SU-DHL-6 (cell line): ENCODE measurements around the gene CYP39A1.

Experiments used
- H2AFZ ChIP-seq: fragments of 200-600 bp; sonication (generic); 2 replicates; pipeline ENCODE4 v1.6.1; 2014; ENCODE audit warnings: low read depth, mild to moderate bottlenecking, moderate library complexity, mixed read lengths, antibody characterized with exemption, low read length; ENCODE audit not compliant: severe bottlenecking
- H3F3A ChIP-seq: fragments of 200-600 bp; shearing (Covaris generic); 2 replicates; pipeline ENCODE4 v1.6.0; 2016; ENCODE audit warnings: antibody characterized with exemption, mild to moderate bottlenecking; ENCODE audit not compliant: insufficient read depth
- H3K27ac ChIP-seq: fragments of 200-600 bp; sonication (generic); 2 replicates; pipeline ENCODE4 v1.5.1; 2016; ENCODE audit warnings: low read depth, mild to moderate bottlenecking, low read length, moderate library complexity, mixed read lengths
- H3K27me3 ChIP-seq: fragments of 200-600 bp; sonication (generic), shearing (Covaris generic); 2 replicates; pipeline ENCODE4 v1.6.0; 2014; ENCODE audit warnings: mild to moderate bottlenecking, low read length
- H3K36me3 ChIP-seq: fragments of 200-600 bp; sonication (generic); 2 replicates; pipeline ENCODE4 v1.6.1; 2014; ENCODE audit warnings: mild to moderate bottlenecking, low read length, mixed read lengths
- H3K4me2 ChIP-seq: fragments of 300-600, 200-600 bp; shearing (Covaris generic), sonication (generic); 2 replicates; pipeline ENCODE4 v1.6.0; 2014; ENCODE audit warnings: low read length, low read depth, mild to moderate bottlenecking; ENCODE audit not compliant: poor library complexity, severe bottlenecking
- H3K4me3 ChIP-seq: fragments of 200-600 bp; sonication (generic); 2 replicates; pipeline ENCODE4 v1.5.1; 2014; ENCODE audit warnings: antibody characterized with exemption, low read length, mild to moderate bottlenecking, mixed read lengths; ENCODE audit not compliant: insufficient read depth, poor library complexity, severe bottlenecking
- H3K79me2 ChIP-seq: fragments of 200-600 bp; sonication (generic); 2 replicates; pipeline ENCODE4 v1.6.1; 2014; ENCODE audit warnings: mild to moderate bottlenecking, low read length, moderate library complexity; ENCODE audit not compliant: insufficient read depth
- H3K9ac ChIP-seq: fragments of 200-600 bp; sonication (generic); 2 replicates; pipeline ENCODE4 v1.7.0; 2014; ENCODE audit warnings: mild to moderate bottlenecking, low read length
- H3K9me2 ChIP-seq: fragments of 200-600 bp; sonication (generic); replicated peaks from 2 replicates; pipeline ENCODE4 v1.6.1; 2014; ENCODE audit warnings: low read length; ENCODE audit not compliant: insufficient read depth
- H3K9me3 ChIP-seq: fragments of 200-600 bp; sonication (generic); 2 replicates; pipeline ENCODE4 v1.6.1; 2014; ENCODE audit warnings: low read length, mixed read lengths; ENCODE audit not compliant: insufficient read depth
- H4K20me1 ChIP-seq: fragments of 200-600 bp; sonication (generic); 2 replicates; pipeline ENCODE4 v1.6.1; 2014; ENCODE audit warnings: low read depth, mild to moderate bottlenecking, antibody characterized with exemption, low read length, moderate library complexity, mixed read lengths
- CTCF ChIP-seq: fragments of 200-600 bp; sonication (generic); IDR thresholded peaks from one replicate; pipeline ENCODE4 v1.5.1; 2017; ENCODE audit warnings: antibody characterized with exemption, mild to moderate bottlenecking, low read length, moderate library complexity; ENCODE audit not compliant: insufficient read depth, poor library complexity, severe bottlenecking
- EZH2phosphoT487 ChIP-seq: fragments of 200-600 bp; sonication (generic), shearing (Covaris generic); conservative IDR thresholded peaks from 2 replicates; pipeline ENCODE4 v1.6.1; 2018; ENCODE audit warnings: mild to moderate bottlenecking, antibody characterized with exemption, low read length, moderate library complexity, mixed read lengths

CYP39A1 gene

GRCh38 chr6:46573140-46573539 is 79.5 kb downstream of the CYP39A1 start:
- Histone ChIP-seq H3K27ac (no peak overlapping the region), H4K20me1 (no peaks in the 10 kb centered on the region), H3F3A (no peaks in the 10 kb centered on the region), H3K9ac (no peak overlapping the region), H3K36me3 (peaks cover 51% of the 10 kb centered on the region), H3K9me2 (no peaks in the 10 kb centered on the region), H3K9me3 (no peaks in the 10 kb centered on the region; the same call in 1 of the 2 replicates), H3K4me2 (no peak overlapping the region), H3K27me3 (no peaks in the 10 kb centered on the region), H3K79me2 (no peaks in the 10 kb centered on the region), H3K4me3 (no peak overlapping the region), H2AFZ (no peak overlapping the region)
- TF ChIP-seq EZH2phosphoT487: no peak
- TF ChIP-seq CTCF: no peak

GRCh38 chr6:46565531-46565930 is 87.1 kb downstream of the CYP39A1 start:
- TF ChIP-seq CTCF (no peak), EZH2phosphoT487 (no peak)
- Histone ChIP-seq H3K27ac (no peak overlapping the region), H3K9me3 (no peaks in the 10 kb centered on the region), H3K79me2 (no peaks in the 10 kb centered on the region), H3K9me2 (no peaks in the 10 kb centered on the region), H3K4me3 (no peak overlapping the region), H2AFZ (no peak overlapping the region), H4K20me1 (no peaks in the 10 kb centered on the region), H3F3A (no peaks in the 10 kb centered on the region), H3K36me3 (no peaks in the 10 kb centered on the region), H3K4me2 (no peak overlapping the region), H3K27me3 (no peaks in the 10 kb centered on the region), H3K9ac (no peak overlapping the region)

GRCh38 chr6:46563924-46564323 is 88.7 kb downstream of the CYP39A1 start:
- no peaks in the 10 kb centered on the region for H3K9me2 ChIP-seq
- no peak overlapping the region for H3K4me3 ChIP-seq
- no peak for TF ChIP-seq EZH2phosphoT487
- TF ChIP-seq CTCF: no peak
- no peaks in the 10 kb centered on the region for H3K79me2 ChIP-seq
- no peak overlapping the region for H3K4me2 ChIP-seq
- H3K9me3 ChIP-seq: no peaks in the 10 kb centered on the region
- H3F3A ChIP-seq: no peaks in the 10 kb centered on the region
- H3K27ac ChIP-seq: no peak overlapping the region
- H3K36me3 ChIP-seq: no peaks in the 10 kb centered on the region
- H4K20me1 ChIP-seq: no peaks in the 10 kb centered on the region
- H2AFZ ChIP-seq: no peak overlapping the region
- no peak overlapping the region for H3K9ac ChIP-seq
- no peaks in the 10 kb centered on the region for H3K27me3 ChIP-seq
